Endodermal cell (in vitro differentiated cells): ENCODE data around the gene DGCR8. TPM values are rescaled to one million over a fixed set of nuclear protein-coding genes. Genes with fewer than 3 reads are reported as not detected.

Experiments
- DNase-seq: peaks from one replicate; pipeline ENCODE4 v3.0.0-alpha.2; 2017
- H3K27ac ChIP-seq: 2 replicates; pipeline ENCODE4 v1.5.1; 2013; ENCODE audit warnings: mild to moderate bottlenecking, low read depth, low read length, moderate library complexity
- H3K27me3 ChIP-seq: 2 replicates; pipeline ENCODE4 v1.6.1; 2013; ENCODE audit warnings: mild to moderate bottlenecking, low read length, moderate library complexity; ENCODE audit not compliant: insufficient read depth, control insufficient read depth, poor library complexity, severe bottlenecking
- H3K36me3 ChIP-seq: 2 replicates; pipeline ENCODE4 v1.7.0; 2013; ENCODE audit warnings: mild to moderate bottlenecking, low read length, moderate library complexity; ENCODE audit not compliant: control insufficient read depth, insufficient read depth
- H3K4me1 ChIP-seq: one replicate; pipeline ENCODE4 v1.7.0; 2013; ENCODE audit warnings: low read length; ENCODE audit not compliant: control insufficient read depth, insufficient read depth
- H3K4me3 ChIP-seq: 2 replicates; pipeline ENCODE4 v1.5.1; 2013; ENCODE audit warnings: mild to moderate bottlenecking, low read length, moderate library complexity
- H3K9ac ChIP-seq: 2 replicates; pipeline ENCODE4 v1.6.1; 2013; ENCODE audit warnings: mild to moderate bottlenecking, low read length, moderate library complexity; ENCODE audit not compliant: poor library complexity, severe bottlenecking; ENCODE audit errors: extremely low read depth
- H3K9me3 ChIP-seq: 2 replicates; pipeline ENCODE4 v1.6.1; 2013; ENCODE audit warnings: mild to moderate bottlenecking, low read length, moderate library complexity; ENCODE audit not compliant: control insufficient read depth
- H3K27ac Mint-ChIP-seq: 2 replicates; pipeline ENCODE4 v1.8.0; 2020; ENCODE audit warnings: mixed read lengths
- H3K27me3 Mint-ChIP-seq: 2 replicates; pipeline ENCODE4 v1.8.0; 2021; ENCODE audit warnings: mild to moderate bottlenecking, mixed read lengths; ENCODE audit not compliant: insufficient read depth
- H3K36me3 Mint-ChIP-seq: 2 replicates; pipeline ENCODE4 v1.8.0; 2020; ENCODE audit warnings: low read depth, mixed read lengths
- H3K4me1 Mint-ChIP-seq: 2 replicates; pipeline ENCODE4 v1.8.0; 2020; ENCODE audit warnings: mixed read lengths
- H3K4me3 Mint-ChIP-seq: 2 replicates; pipeline ENCODE4 v1.8.0; 2020; ENCODE audit warnings: mild to moderate bottlenecking, moderate library complexity, mixed read lengths
- H3K9me3 Mint-ChIP-seq: 2 replicates; pipeline ENCODE4 v1.8.0; 2020; ENCODE audit warnings: mild to moderate bottlenecking, mixed read lengths
- CTCF ChIP-seq: fragments of 200-600 bp; sonication (generic); conservative IDR thresholded peaks from 2 replicates; pipeline ENCODE4 v1.5.0; 2021; ENCODE audit warnings: antibody characterized with exemption, mild to moderate bottlenecking
- WGBS, 2 experiments: methylation state at CpG; one replicate each; pipeline versions ENCODE4 v1.1.5 to v1.1.7; 2013; ENCODE audit warnings: missing lambda C conversion rate in 2 of 2, mixed read lengths in 1 of 2; ENCODE audit not compliant: insufficient coverage in 1 of 2, insufficient read length in 1 of 2; 5-methylcytosine and 5-hydroxymethylcytosine counted together
- total RNA-seq, 2 donors: library from RNA; stranded (reverse); fragmentation: NEBNext Ultra II Directional in 1 of 2; extraction: Animal tissue kit (Norgen Biotek cat#: 25700) in 1 of 2; gene quantifications; 2 replicates in 1 of 2; 3 replicates in 1 of 2; pipeline ENCODE4 v1.2.1, GENCODE V29; 2021

Gene DGCR8
- total RNA-seq, 2 donors from 2014 or later = 61.3 to 76.1 TPM

- no peaks in the 10 kb centered on the region for H3K27me3 Mint-ChIP-seq
- Histone ChIP-seq H3K9ac (no peak overlapping the region), H3K27ac (no peak overlapping the region), H3K9me3 (peaks cover 1% of the 10 kb centered on the region), H3K4me3 (no peak overlapping the region), H3K36me3 (peaks cover 79% of the 10 kb centered on the region), H3K4me1 (no peaks in the 10 kb centered on the region), H3K27me3 (no peaks in the 10 kb centered on the region)
- no peak for TF ChIP-seq CTCF
- peaks cover 78% of the 10 kb centered on the region for H3K36me3 Mint-ChIP-seq
- 91 to 93% methylated on average over 3 to 8 of the region's 8 CpGs for WGBS, 2 experiments
- DNase-seq = no peak
- H3K27ac Mint-ChIP-seq = no peak overlapping the region
- no peaks in the 10 kb centered on the region for H3K9me3 Mint-ChIP-seq
- H3K4me3 Mint-ChIP-seq = no peak overlapping the region
- H3K4me1 Mint-ChIP-seq = no peaks in the 10 kb centered on the region
Measured at GRCh38 chr22:20101638-20102037, 21.6 kb downstream of the DGCR8 start.

- no peak overlapping the region for H3K27ac ChIP-seq
- H3K9me3 Mint-ChIP-seq = no peaks in the 10 kb centered on the region
- peak; percentile 66 for TF ChIP-seq CTCF
- no peak overlapping the region for H3K4me3 ChIP-seq
- no peaks in the 10 kb centered on the region for H3K4me1 Mint-ChIP-seq
- no peaks in the 10 kb centered on the region for H3K4me1 ChIP-seq
- H3K27ac Mint-ChIP-seq = no peak overlapping the region
- no peaks in the 10 kb centered on the region for H3K27me3 Mint-ChIP-seq
- no peak for DNase-seq
- H3K9ac ChIP-seq = no peak overlapping the region
- no peaks in the 10 kb centered on the region for H3K27me3 ChIP-seq
- H3K4me3 Mint-ChIP-seq = no peak overlapping the region
- WGBS, 2 experiments = 96 to 100% methylated on average over 8 to 12 of the region's 12 CpGs
- peaks cover 77% of the 10 kb centered on the region for H3K36me3 Mint-ChIP-seq
- H3K9me3 ChIP-seq = no peaks in the 10 kb centered on the region
- H3K36me3 ChIP-seq = peaks cover 79% of the 10 kb centered on the region
Measured at GRCh38 chr22:20102203-20102780, 22.3 kb downstream of the DGCR8 start.

GRCh38 chr22:20105456-20106204, 25.6 kb downstream of the DGCR8 start:
- no peak overlapping the region for H3K9ac ChIP-seq

More at GRCh38 chr22:20105456-20106204, 25.6 kb downstream of the DGCR8 start:
- Histone ChIP-seq H3K9me3 (no peaks in the 10 kb centered on the region), H3K4me3 (no peak overlapping the region), H3K4me1 (no peaks in the 10 kb centered on the region), H3K36me3 (peaks cover 82% of the 10 kb centered on the region), H3K27me3 (no peaks in the 10 kb centered on the region), H3K27ac (peak overlapping the region; percentile 44)
- Mint-ChIP-seq H3K27me3 (no peaks in the 10 kb centered on the region), H3K9me3 (no peaks in the 10 kb centered on the region), H3K4me3 (no peak overlapping the region), H3K27ac (no peak overlapping the region), H3K4me1 (no peaks in the 10 kb centered on the region), H3K36me3 (peaks cover 63% of the 10 kb centered on the region)
- no peak for DNase-seq
- TF ChIP-seq CTCF = no peak
- WGBS, 2 experiments = 96 to 100% methylated on average over 7 of the region's 7 CpGs
